Measurements from ENCODE around the gene CACNA2D3.

GRCh38 chr3:54899273-54899672 lies 776.9 kb downstream of the CACNA2D3 start:
- TF ChIP-seq CTCF (IDR thresholded peaks at IDR 0.05) (no peak), POLR2A (IDR thresholded peaks at IDR 0.05) (no peak), EP300 (IDR thresholded peaks at IDR 0.05) (no peak)

All from tibial nerve (tissue), 4 donors.